H1 (cell line): ENCODE results near the gene TARDBP. TPM values are rescaled to one million over a fixed set of nuclear protein-coding genes. Genes with fewer than 3 reads are reported as not detected.
A peak's percentile ranks its signal among the peaks of the same experiment; 100 is the strongest.

Experiments
- CTCF ChIA-PET: fragments of 300-600 bp; sonication (Branson Sonifier 250); formaldehyde crosslinking; loops from one replicate; lab custom pipeline; 2021; ENCODE audit not compliant: partially characterized antibody; lab: Charles Lee
- POLR2A ChIA-PET: fragments of 300-600 bp; sonication (Branson Sonifier 250); formaldehyde crosslinking; loops from one replicate; lab custom pipeline; 2021; ENCODE audit warnings: inconsistent platforms; ENCODE audit not compliant: partially characterized antibody; lab: Charles Lee
- DNase-seq, 2 experiments: peaks; one replicate each; pipeline versions ENCODE4 v3.0.0 to v3.0.0-alpha.2; 2010 to 2022; ENCODE audit warnings: low spot score in 2 of 2, low read depth in 1 of 2, mixed read lengths in 1 of 2
- FAIRE-seq: peaks from 2 replicates; lab custom pipeline; 2011; peaks lifted over from hg19 to GRCh38; lab: Jason Lieb, UNC
- H2AFZ ChIP-seq: 2 replicates; pipeline ENCODE4 v1.8.1; 2012; ENCODE audit warnings: low read length, inconsistent platforms
- H2AK5ac ChIP-seq: 2 replicates; pipeline ENCODE4 v1.6.1; 2013; ENCODE audit warnings: low read depth, low read length
- H2BK120ac ChIP-seq: replicated peaks from 2 replicates; pipeline ENCODE3; 2013; ENCODE audit warnings: low read depth, low read length, inconsistent platforms
- H2BK12ac ChIP-seq: 2 replicates; pipeline ENCODE4 v1.6.1; 2013; ENCODE audit warnings: low read depth, low read length
- H2BK15ac ChIP-seq: 2 replicates; pipeline ENCODE4 v1.6.1; 2013; ENCODE audit warnings: low read length
- H2BK20ac ChIP-seq: 2 replicates; pipeline ENCODE4 v1.6.1; 2013; ENCODE audit warnings: low read length
- H2BK5ac ChIP-seq: 2 replicates; pipeline ENCODE4 v1.6.1; 2013; ENCODE audit warnings: low read depth, low read length
- H3K14ac ChIP-seq: 2 replicates; pipeline ENCODE4 v1.6.1; 2013; ENCODE audit warnings: inconsistent platforms; ENCODE audit not compliant: insufficient read length
- H3K18ac ChIP-seq: 2 replicates; pipeline ENCODE4 v1.6.1; 2013; ENCODE audit warnings: low read length; ENCODE audit errors: extremely low read depth
- H3K23ac ChIP-seq: 2 replicates; pipeline ENCODE4 v1.6.1; 2013; ENCODE audit warnings: inconsistent platforms; ENCODE audit not compliant: insufficient read length
- H3K23me2 ChIP-seq: 2 replicates; pipeline ENCODE4 v1.6.1; 2013; ENCODE audit warnings: low read depth, low read length
- H3K27ac ChIP-seq: 2 replicates; pipeline ENCODE4 v1.6.1; 2011; ENCODE audit warnings: low read depth, low read length, inconsistent platforms
- H3K27me3 ChIP-seq, 4 experiments: replicated peaks in 1 of 4; 1 replicate in 1 of 4; 2 replicates in 3 of 4; pipeline versions ENCODE4 v1.6.1 to v1.8.1; 2011 to 2013; ENCODE audit warnings: low read length in 3 of 4, mild to moderate bottlenecking in 3 of 4, inconsistent platforms in 2 of 4, mixed read lengths in 2 of 4, moderate library complexity in 1 of 4; ENCODE audit not compliant: control insufficient read depth in 3 of 4, insufficient read depth in 3 of 4; ENCODE audit errors: extremely low read depth in 1 of 4
- H3K36me3 ChIP-seq, 4 experiments: 2 replicates each; pipeline versions ENCODE4 v1.6.1 to v1.8.1; 2011 to 2013; ENCODE audit warnings: mild to moderate bottlenecking in 4 of 4, low read length in 3 of 4, moderate library complexity in 2 of 4, control low read depth in 1 of 4, inconsistent platforms in 1 of 4; ENCODE audit not compliant: insufficient read depth in 4 of 4, control insufficient read depth in 2 of 4
- H3K4ac ChIP-seq: replicated peaks from 2 replicates; pipeline ENCODE3; 2013; ENCODE audit warnings: low read length, low read depth, mixed read lengths, inconsistent platforms; ENCODE audit not compliant: insufficient read length
- H3K4me1 ChIP-seq, 4 experiments: replicated peaks in 1 of 4; 1 replicate in 1 of 4; 2 replicates in 3 of 4; pipeline versions ENCODE4 v1.6.1 to v1.8.1; 2011 to 2013; ENCODE audit warnings: low read length in 3 of 4, inconsistent platforms in 2 of 4, mixed read lengths in 1 of 4; ENCODE audit not compliant: insufficient read depth in 4 of 4, control insufficient read depth in 3 of 4
- H3K4me2 ChIP-seq, 2 experiments: 2 replicates each; pipeline versions ENCODE4 v1.6.1 to v1.8.1; 2011 to 2013; ENCODE audit warnings: low read depth in 2 of 2, low read length in 2 of 2, control low read depth in 1 of 2, inconsistent platforms in 1 of 2, mild to moderate bottlenecking in 1 of 2; ENCODE audit not compliant: insufficient read depth in 1 of 2
- H3K4me3 ChIP-seq, 4 experiments: fragments of 200-600, 300-600 bp in 1 of 4; sonication (generic), shearing (Covaris generic), sonication (Bioruptor Twin) in 1 of 4; 2 replicates each; pipeline versions ENCODE4 v1.5.1 to v1.8.1; 2011 to 2016; ENCODE audit warnings: low read length in 4 of 4, low read depth in 3 of 4, control low read depth in 2 of 4, inconsistent platforms in 2 of 4, mild to moderate bottlenecking in 2 of 4, mixed read lengths in 1 of 4, moderate library complexity in 1 of 4; ENCODE audit not compliant: insufficient read depth in 2 of 4; ENCODE audit errors: extremely low read depth in 1 of 4
- H3K56ac ChIP-seq: replicated peaks from 2 replicates; pipeline ENCODE3; 2013; ENCODE audit warnings: low read depth, mild to moderate bottlenecking, mixed read lengths, low read length, inconsistent platforms; ENCODE audit not compliant: insufficient read length
- H3K79me1 ChIP-seq: 2 replicates; pipeline ENCODE4 v1.6.1; 2013; ENCODE audit warnings: low read depth, low read length, control low read depth
- H3K79me2 ChIP-seq, 2 experiments: 2 replicates each; pipeline versions ENCODE4 v1.6.1 to v1.8.1; 2012 to 2013; ENCODE audit warnings: low read length in 2 of 2, mild to moderate bottlenecking in 2 of 2, inconsistent platforms in 1 of 2; ENCODE audit not compliant: insufficient read depth in 2 of 2, control insufficient read depth in 1 of 2
- H3K9ac ChIP-seq, 4 experiments: replicated peaks in 1 of 4; 1 replicate in 1 of 4; 2 replicates in 3 of 4; pipeline versions ENCODE4 v1.6.1 to v1.8.1; 2011 to 2013; ENCODE audit warnings: low read depth in 3 of 4, low read length in 3 of 4, control low read depth in 2 of 4, mild to moderate bottlenecking in 2 of 4, moderate library complexity in 2 of 4, inconsistent platforms in 1 of 4; ENCODE audit errors: extremely low read depth in 1 of 4
- H3K9me3 ChIP-seq, 2 experiments: 2 replicates each; pipeline versions ENCODE4 v1.6.1 to v1.8.1; 2012 to 2013; ENCODE audit warnings: mild to moderate bottlenecking in 2 of 2, moderate library complexity in 2 of 2, control low read depth in 1 of 2, inconsistent platforms in 1 of 2, low read depth in 1 of 2, low read length in 1 of 2, mixed read lengths in 1 of 2; ENCODE audit not compliant: insufficient read depth in 2 of 2
- H4K20me1 ChIP-seq, 2 experiments: replicated peaks in 1 of 2; 2 replicates each; pipeline versions ENCODE3 to v1.8.1; 2011 to 2013; ENCODE audit warnings: inconsistent platforms in 2 of 2, low read length in 2 of 2, mild to moderate bottlenecking in 1 of 2; ENCODE audit not compliant: insufficient read depth in 2 of 2, control insufficient read depth in 1 of 2
- H4K5ac ChIP-seq: 2 replicates; pipeline ENCODE4 v1.6.1; 2013; ENCODE audit warnings: low read length, low read depth, mixed read lengths, inconsistent platforms; ENCODE audit not compliant: insufficient read length
- H4K8ac ChIP-seq: 2 replicates; pipeline ENCODE4 v1.8.0; 2013; ENCODE audit warnings: mild to moderate bottlenecking, moderate library complexity, low read length, inconsistent platforms; ENCODE audit not compliant: insufficient read depth; ENCODE audit errors: extremely low read depth
- H4K91ac ChIP-seq: replicated peaks from 2 replicates; pipeline ENCODE3; 2013; ENCODE audit warnings: low read length, mixed read lengths, inconsistent platforms; ENCODE audit not compliant: insufficient read length
- CBX5 ChIP-seq: fragments of 300-800, 300-1000 bp; sonication (generic); IDR thresholded peaks from 2 replicates; pipeline ENCODE4 v1.7.1; 2016; ENCODE audit warnings: antibody characterized with exemption, low read length, low read depth
- RAD21 ChIP-seq, 2 experiments: IDR thresholded peaks in 1 of 2; conservative IDR thresholded peaks in 1 of 2; 2 replicates each; pipeline ENCODE4 v1.6.1; 2011; ENCODE audit warnings: low read depth in 2 of 2, low read length in 2 of 2, improper control_type of control experiment in 1 of 2, inconsistent platforms in 1 of 2, mild to moderate bottlenecking in 1 of 2, moderate library complexity in 1 of 2
- WGBS, 2 experiments: shearing (Covaris generic) in 1 of 2; methylation state at CpG; one replicate each; pipeline versions ENCODE4 v1.1.6 to v1.1.7; 2013 to 2015; ENCODE audit warnings: low lambda C conversion rate in 2 of 2, mixed read lengths in 2 of 2, inconsistent platforms in 1 of 2, low coverage in 1 of 2, missing lambda C conversion rate in 1 of 2; ENCODE audit not compliant: insufficient replicate concordance in 2 of 2, insufficient coverage in 1 of 2, insufficient read length in 1 of 2; ENCODE audit errors: extremely low coverage in 1 of 2, missing lambda C conversion rate in 1 of 2; 5-methylcytosine and 5-hydroxymethylcytosine counted together
- polyA plus RNA-seq, 7 experiments: library from polyadenylated mRNA; depleted of rRNA in 3 of 7; stranded (reverse) in 5 of 7; unstranded in 2 of 7; fragments of >200 nt in 5 of 7; fragments of 200-250 nt in 2 of 7; gene quantifications; 1 replicate in 5 of 7; 2 replicates in 1 of 7; 4 replicates in 1 of 7; pipeline versions ENCODE4 v1.2.1 to v1.2.3, GENCODE V29; 2011 to 2013; ENCODE audit warnings: missing spikeins in 2 of 7, mixed read lengths in 2 of 7
- total RNA-seq: library from RNA; stranded (reverse); fragmentation: NEBNext Ultra II Directional; extraction: Animal tissue kit (Norgen Biotek cat#: 25700); gene quantifications from 2 replicates; pipeline ENCODE4 v1.2.1, GENCODE V29; 2021

The TARDBP gene
- total and polyA plus RNA-seq, 2 of the 8 experiments (the other 6 are each of a cell fraction or from before 2014, with no cell fraction given) = 144 to 240 TPM

DNA sequence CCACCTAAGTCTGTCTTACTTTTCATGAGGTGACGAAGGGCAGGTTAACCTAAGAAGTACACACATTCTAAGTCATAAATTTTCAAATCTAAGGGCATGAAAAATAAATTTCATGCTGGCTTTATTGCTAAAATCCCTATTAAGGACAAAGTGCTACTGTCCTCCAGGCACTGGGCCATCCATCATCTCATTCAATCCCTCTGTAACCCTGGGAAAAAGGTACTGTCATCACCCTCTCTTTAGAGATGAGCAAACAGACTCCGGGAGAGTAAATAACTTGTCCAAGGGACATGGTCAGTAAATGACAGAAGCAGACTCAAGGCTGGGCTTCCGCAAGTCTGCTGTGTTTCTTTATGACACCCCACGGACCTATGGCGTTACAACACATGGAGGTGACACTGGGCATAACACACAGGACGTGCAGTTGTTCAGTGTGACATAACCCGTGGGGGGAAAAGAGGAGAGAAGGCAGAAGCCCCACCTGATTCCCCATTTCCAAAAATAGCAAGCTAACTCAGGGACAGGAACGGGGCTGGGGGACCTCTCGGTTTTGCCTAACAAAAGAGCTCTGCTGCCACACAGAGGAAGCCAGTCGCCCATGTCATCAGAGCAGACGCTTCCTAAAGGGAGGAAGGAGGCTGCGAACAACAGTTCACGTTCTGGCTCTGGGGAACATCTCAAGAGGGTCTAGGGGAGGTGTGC lies 59.9 kb downstream of the TARDBP start:
- no peak overlapping the region for H3K14ac ChIP-seq
- H3K9me3 ChIP-seq = no peaks in the 10 kb centered on the region
- no peak overlapping the region for H2AK5ac ChIP-seq
- peaks cover 0 to 13% of the 10 kb centered on the region in 2 experiments for H4K20me1 ChIP-seq
- H3K36me3 ChIP-seq = peaks cover 42 to 93% (median 80%) of the 10 kb centered on the region in 4 experiments
- H3K4me3 ChIP-seq = no peak overlapping the region
- H4K8ac ChIP-seq = no peak overlapping the region
- no peak overlapping the region for H3K4me2 ChIP-seq
- no peak overlapping the region for H2AFZ ChIP-seq
- no peak overlapping the region for H4K5ac ChIP-seq
- no peaks in the 10 kb centered on the region for H3K23me2 ChIP-seq
- H3K27me3 ChIP-seq = no peaks in the 10 kb centered on the region
- H3K9ac ChIP-seq = no peak overlapping the region
- no peak overlapping the region for H3K27ac ChIP-seq
- 72% methylated on average over 13 of the region's 13 CpGs; no CpG with 5 or more reads in 1 of the 2 experiments for WGBS, 2 experiments
- H2BK12ac ChIP-seq = no peak overlapping the region
- H2BK20ac ChIP-seq = no peak overlapping the region
- no peak overlapping the region for H3K18ac ChIP-seq
- no peak for TF ChIP-seq CBX5
- TF ChIP-seq RAD21 (IDR thresholded peaks at IDR 0.05 in 1 of 2, conservative IDR thresholded peaks at IDR 0.05 in 1 of 2; ENCODE audit: low read depth in 2 of 2, low read length in 2 of 2) = peak; percentile 9 to 27; a peak in 2 of 4 replicates
- H3K79me2 ChIP-seq = no peaks in the 10 kb centered on the region
- H3K56ac ChIP-seq = no peak overlapping the region
- FAIRE-seq = no peak
- no peaks in the 10 kb centered on the region for H3K4me1 ChIP-seq
- H3K4ac ChIP-seq = no peak overlapping the region
- no peak overlapping the region for H4K91ac ChIP-seq
- H3K23ac ChIP-seq = no peak overlapping the region
- H2BK15ac ChIP-seq = no peak overlapping the region
- no peak overlapping the region for H2BK120ac ChIP-seq
- POLR2A ChIA-PET = interaction anchor here (0.7 to 2.1 kb wide), 4 partner anchors 8 to 51 kb away, joined by 3 to 5 read pairs (median 4); no protein-coding TSS in a partner anchor
- no peak overlapping the region for H2BK5ac ChIP-seq
- H3K79me1 ChIP-seq = no peaks in the 10 kb centered on the region
- CTCF ChIA-PET = interaction anchor here (0.6 to 7.3 kb wide), 6 partner anchors 9 to 1448 kb away, joined by 3 to 58 read pairs (median 5); no protein-coding TSS in a partner anchor
- no peak for DNase-seq
